Inflammatory macrophage (primary cell): Measurements from ENCODE around the gene CPZ.
"Not testable (repeated sequence)": the region's sequence is repeated elsewhere in the genome, so short reads cannot be mapped to it uniquely, and the experiment has no call there.

Source experiments
- DNase-seq, 2 donors: peaks; one replicate each; pipeline ENCODE4 v3.0.0-alpha.2; 2020 to 2022

CPZ gene

DNA sequence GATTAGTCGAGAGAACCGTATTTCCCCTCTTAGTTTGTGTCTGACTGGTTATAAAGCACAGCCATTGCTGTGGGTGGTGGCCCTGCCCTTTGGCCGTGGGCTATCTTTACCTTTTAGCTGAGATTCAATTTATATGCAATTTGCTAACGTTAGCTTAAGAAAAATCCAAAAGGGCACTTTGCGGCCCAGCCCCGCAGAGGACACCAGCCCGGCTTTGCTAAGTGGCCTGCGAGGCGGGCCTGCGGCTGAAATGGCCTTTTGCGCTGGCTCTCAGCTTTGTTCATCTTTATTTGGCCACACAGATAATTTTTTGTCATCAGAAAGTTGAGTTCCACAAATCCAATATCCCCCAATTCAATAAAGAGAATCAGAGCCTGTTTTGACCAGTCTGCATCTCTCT lies 48.3 kb downstream of the CPZ start:
- no peak for DNase-seq

DNA sequence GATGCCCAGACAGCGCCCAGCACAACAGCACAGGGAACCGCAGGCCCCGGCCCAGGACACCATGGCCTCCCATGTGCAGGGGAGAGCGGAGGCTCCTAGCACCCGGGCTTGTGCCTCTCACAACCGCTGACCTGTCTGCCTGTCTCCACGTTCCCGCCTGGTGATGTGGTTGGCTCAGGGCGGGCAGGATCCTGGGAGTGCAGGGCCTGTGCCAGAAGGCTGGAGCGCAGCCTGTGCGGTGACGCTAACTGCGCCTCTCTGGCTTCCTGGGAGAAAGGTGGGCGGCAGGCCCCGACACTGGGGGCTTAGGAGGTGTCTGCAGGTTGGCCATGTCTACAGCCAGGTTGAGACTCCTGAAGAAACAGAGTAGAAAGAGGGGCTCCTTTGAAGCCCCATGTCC lies 48.7 kb downstream of the CPZ start:
- no peak for DNase-seq

- no peak for DNase-seq
Measured at GRCh38 chr4:8641931-8642650, 49.5 kb downstream of the CPZ start.

DNA sequence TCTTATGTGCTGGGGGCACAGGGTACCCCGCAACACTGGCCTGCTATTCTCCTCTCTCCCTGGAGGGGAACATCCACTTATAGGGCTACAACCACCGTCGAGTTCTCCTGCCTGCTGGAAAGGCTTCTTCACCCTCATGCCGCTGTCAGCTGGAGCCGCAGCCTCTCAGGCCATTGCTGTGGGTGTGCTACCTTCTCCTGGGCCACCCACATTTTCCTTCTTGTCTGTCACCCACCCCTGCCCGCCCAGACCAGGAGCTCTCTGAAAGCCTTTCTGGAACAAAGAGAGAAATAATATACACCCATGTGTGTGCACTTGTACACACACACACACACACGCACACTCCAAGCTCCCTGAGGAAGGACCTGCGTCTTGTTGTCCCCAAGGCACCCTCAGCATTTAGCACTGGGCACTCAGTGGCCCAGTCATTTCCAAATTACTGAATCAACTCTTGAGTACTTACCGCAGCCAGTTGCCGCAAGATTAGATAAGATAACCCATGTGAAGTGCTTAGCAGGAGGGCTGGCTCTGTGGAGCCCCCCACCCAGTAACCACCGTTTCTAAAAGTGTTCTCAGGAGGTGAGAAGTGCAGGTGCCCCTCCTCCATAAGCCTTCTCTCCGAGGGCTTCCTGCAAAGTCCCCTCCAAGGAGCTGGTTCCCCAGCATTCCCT lies 50.2 kb downstream of the CPZ start:
- no peak for DNase-seq

DNA sequence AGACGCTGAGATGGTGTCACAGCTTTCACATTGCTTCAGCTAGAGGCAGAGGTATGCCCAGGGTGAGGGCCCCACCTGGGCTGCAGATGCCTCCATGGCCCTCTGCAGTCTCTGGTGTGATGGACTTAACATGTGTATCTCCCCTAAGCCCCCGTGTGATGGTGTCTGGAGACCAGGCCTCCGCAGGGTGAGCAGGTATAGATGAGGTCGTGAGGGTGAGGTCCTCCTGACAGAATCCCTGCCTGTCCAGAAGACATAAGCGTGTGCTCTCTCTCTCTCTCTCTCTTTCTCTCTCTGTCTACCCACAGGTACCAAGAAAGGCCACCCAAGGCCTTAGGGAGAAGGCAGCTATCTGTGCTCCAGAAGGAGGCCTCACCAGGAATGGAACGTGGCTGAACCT lies 50.9 kb downstream of the CPZ start:
- no peak for DNase-seq

DNA sequence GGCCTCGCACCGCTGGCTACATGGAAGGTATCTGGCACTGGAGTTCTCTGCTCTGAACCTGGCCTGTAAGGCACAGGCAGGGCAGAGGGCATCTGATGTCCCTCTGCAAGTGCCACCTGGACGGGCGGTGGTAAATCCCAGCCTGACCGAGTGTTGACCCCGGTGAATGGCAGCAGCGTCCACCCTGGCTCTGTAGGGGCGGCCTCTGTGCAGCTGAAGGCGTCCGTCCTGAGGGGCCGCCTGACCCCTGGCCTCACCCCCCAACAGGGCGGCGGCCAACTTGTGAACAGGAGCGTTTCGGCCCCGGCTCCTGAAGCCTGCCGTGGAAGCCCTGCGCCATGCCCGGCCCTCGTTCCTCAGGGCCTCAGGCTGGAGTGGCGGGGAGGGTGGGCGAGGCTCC lies 51.4 kb downstream of the CPZ start:
- no peak for DNase-seq

DNA sequence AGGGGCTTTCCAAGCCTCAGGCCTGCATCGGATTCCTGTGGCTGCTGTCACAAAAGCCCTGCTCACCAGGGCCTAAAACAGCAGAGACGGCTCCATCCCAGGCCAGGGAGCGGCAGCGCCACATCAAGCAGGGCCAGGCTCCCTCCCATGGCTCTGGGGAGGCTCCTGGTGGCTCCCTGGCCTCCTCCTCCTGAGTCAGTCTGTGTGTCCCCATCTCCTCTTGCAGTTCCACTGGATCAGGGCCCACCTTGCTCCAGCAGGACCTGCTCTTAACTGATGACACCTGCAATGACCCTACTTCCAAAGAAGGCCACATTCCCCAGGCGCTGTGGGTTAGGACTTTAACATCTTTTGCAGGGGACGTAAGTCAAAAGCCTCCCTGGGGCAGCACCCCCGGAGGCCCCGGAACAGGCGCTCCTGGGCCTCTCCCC lies 51.9 kb downstream of the CPZ start:
- no peak for DNase-seq

GRCh38 chr4:8644966-8645752 lies 52.6 kb downstream of the CPZ start:
- no peak for DNase-seq

DNA sequence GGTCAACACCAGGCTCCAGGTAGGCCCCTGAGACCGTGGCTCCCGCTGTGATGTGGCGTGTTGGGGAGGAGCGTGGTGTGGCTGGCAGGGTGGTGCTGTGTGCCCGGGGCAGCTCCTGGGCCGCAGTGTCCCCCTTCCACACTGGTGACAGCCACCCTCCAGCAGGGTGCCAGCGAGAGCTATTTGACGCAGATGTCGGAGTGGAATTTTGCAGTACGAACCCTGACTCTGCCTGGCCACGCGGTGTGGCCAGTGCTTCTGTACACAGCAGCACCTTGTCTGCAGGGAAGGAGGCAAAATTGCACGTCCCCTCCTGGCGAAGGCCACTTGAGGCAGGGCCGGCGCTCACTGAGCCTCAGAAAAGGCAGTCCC lies 53.2 kb downstream of the CPZ start:
- DNase-seq: no peak

DNA sequence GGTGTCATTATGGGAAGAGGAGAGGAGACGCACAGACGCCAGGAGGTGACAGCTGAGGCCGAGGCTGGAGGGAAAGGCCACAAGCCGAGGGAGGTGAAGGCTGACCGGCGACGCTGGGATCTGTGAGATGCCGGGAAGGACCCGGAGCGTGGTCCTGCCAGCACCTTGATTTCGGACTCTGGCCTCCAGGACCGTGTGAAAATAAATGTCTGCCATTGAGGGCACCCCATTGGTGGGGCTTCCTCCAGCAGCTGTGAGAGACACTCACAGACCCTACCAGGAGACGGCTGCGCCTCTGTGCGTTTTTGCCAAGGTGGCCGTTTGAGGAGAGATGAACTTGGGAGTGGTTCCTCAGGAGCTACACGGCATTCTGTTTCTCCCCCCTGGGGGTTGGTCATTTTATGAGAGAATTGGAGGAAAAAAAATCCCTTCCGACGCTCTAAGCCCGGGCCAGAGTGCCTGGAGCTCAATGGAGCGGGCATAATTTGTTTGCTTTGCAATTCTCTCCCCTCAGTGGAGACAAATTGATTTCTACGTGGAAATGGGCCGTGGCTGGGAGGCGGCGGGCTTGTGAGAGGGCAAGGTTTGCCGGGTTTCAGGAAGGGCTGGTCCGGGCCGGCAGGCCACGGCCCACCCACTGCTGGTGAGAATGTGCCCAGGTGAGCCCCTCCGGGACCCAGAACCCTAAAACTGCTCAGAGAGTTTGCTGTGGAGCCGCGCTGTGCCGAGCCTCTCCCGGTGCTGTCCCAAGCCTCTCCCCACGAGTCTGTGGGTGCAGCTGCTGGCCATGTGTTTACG lies 53.9 kb downstream of the CPZ start:
- DNase-seq: no peak

DNA sequence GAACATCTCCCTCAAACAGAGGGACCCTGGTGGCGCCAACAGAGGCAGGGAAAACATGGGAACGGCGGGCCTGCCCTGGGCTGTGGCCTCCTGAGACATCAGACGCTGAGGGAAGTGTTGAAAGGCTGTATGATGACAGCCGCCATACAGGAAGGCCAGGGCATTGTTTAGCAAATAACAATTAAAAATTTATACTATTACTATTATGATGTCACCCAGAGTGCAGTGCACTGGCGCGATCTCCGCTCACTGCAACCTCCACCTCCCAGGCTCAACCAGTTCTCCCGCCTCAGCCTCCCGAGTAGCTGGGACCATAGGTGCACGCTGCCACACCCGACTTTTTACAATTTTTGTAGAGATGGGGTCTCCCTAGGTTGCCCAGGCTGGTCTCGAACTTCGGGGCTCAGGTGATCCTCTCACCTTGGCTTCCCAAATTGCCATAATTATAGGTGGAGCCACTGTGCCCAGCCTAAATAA lies 54.6 kb downstream of the CPZ start:
- no peak for DNase-seq

DNA sequence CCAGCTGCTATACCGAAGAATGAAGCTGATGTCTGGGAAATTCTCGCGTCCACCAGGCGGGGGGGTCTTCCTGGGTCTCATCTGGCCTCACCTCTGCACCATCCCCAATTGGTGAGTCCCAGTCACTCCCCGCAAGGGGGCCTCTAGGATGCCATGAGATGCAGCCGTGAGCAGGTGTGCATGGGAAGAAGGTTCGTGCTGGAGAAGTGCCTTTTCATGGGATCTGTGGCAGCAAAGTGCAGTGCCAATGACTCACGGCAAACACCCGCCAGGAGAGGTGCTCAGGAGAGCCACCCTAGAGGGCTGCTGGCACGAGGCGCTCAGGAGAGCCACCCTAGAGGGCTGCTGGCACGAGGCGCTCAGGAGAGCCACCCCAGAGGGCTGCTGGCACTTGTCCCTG lies 55.1 kb downstream of the CPZ start:
- DNase-seq: no peak

- no peak for DNase-seq
Measured at GRCh38 chr4:8648296-8648695, 55.7 kb downstream of the CPZ start.

DNA sequence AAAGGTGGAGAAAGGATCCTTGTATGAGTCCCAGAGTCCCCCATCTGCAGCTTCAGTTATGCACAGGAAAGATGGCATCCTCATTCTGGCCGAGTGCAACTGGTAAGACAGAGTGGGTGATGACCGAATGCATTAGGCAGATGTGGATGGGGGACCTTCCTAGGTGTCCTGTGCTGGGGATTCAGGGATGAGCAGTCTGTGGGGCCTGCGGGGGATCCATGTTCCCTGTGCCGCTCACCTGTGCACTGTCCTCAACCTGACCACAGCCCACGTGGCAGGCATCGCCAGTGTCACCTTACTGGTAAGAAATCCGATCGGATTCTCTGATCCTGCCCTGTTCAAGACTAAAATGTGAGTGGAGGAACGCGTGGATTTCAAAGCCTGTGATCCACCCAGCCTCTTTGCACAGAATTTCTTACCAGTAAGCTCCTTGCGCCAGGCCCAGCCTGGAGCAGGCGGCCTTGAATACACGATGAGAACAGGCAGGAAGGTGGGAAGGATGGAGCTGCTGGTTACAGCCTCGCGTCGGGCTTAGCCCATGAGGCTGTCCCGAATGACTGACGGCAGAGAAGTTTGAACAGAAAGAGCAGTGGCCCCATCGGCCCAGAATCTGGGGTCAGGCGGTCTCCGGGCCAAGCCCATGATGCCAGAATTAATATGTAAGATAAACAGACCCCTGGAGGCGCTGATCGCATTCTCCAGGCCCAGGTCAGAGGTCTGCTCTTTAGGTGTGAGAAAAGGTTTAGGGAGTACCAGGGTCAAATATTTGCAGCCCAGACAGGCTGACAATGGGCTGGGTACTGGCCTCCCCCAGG lies 56.5 kb downstream of the CPZ start:
- no peak for DNase-seq

- DNase-seq: no peak
Measured at GRCh38 chr4:8649631-8650361, 57.2 kb downstream of the CPZ start.

- no peak for DNase-seq
Measured at GRCh38 chr4:8651661-8652180, 59.2 kb downstream of the CPZ start.

GRCh38 chr4:8652181-8653078 lies 59.9 kb downstream of the CPZ start:
- DNase-seq: no peak

- no peak for DNase-seq
Measured at GRCh38 chr4:8653326-8654000, 60.9 kb downstream of the CPZ start.

DNA sequence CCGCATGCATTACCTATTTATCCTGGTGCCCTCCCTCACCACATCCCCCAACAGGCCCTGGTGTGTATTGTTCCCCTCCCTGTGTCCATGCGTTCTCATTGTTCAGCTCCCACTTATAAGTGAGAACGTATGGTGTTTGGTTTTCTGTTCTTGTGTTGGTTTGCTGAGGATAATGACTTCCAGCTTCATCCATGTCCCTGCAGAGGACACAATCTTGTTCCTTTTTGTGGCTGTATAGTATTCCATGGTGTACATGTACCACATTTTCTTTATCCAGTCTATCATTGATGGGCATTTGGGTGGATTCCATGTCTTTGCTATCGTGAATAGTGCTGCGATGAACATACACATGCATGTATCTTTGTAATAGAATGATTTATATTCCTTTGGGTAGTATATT lies 61.6 kb downstream of the CPZ start:
- DNase-seq: not testable (repeated sequence)
